DMS114 treated with DMSO at 0.1 percent for 48 hours (cell line): ENCODE data around the gene KIFC3.
"Not testable (repeated sequence)": the region's sequence is repeated elsewhere in the genome, so short reads cannot be mapped to it uniquely, and the experiment has no call there.

Experiments used
- DNase-seq: peaks from one replicate; lab custom pipeline; 2025; ENCODE audit not compliant: unreplicated experiment; lab: John Stamatoyannopoulos, UW

KIFC3 gene

DNA sequence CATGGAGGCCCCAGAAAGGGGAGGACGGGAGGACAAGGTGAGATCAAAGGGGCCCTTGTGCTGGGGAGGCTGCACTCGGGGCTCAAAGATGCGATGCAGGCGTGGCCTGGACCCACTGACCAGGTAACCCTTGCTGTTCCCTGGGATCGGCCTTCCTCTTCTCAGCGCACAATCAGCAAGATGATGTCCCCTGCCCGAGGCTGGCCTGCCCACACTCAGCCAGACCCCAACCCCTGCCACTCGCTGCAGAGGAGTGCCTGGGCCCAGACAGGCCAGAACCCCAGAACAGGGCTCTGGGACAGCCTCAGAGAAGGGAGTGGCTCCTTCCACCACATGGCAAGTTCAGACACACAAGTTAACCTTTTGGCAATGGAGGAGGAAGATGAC, 14.8 kb downstream of the KIFC3 start:
- DNase-seq: no peak

DNA sequence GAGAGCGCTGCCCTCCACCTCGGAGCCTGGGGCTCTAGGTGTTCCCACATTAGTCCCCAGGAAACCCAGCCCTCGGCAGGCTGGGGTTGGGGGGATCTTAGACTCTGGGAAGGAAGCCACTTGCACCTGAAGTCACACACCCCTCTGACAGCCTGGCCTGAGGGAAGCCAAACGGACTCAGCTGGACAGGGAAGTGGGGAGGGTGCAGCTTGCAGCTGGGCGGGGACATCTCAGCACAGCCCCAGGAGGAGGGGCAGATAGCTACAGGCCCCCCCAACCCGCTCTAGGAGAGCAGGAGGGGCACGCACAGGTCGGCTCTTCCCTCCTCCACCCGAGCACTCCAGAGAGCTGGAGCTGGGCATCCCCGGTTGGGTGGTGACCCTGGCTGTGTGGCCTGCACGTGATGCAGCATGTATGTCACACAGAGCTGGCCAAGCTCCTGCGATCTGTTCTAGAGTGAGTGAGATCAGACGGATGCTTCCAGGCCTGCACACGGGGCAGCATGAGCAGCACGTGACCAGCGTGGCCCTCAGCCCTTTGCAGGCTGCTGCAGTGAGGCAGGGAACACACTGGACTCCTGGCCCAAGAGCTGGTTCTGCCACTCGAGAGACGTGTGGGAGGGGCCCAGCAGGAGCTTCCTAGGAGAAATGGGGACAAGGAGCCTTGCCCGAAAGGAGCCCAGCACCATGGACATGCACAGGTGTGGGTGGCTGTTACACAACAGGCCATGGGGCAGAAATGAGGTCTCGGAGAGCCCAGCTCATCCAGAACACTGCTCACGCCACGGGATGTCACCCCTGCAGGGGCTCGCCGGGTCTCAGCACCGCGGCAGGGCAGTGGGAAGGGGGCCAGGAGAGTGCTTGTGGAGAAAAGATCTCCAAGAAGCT, 15.4 kb downstream of the KIFC3 start:
- DNase-seq: no peak

DNA sequence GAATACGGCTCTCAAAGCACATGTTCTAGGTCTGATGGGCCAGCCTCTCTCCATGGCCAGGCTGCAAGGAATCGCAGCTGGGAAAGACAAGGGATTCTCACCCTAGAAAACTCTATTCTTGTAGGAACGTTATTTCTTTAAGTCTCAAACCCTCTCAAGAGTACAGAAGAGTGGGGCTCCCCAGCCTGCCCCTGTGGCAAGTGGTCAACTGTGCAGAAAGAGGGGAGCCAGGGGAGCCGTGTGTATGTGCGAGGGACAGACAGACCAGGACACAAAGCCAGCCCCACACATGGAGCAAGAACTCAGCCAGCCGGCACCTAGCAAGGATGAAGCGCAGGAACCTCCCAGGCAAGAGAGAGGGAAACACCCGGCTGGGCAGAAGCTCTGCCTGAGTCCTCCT, 16.4 kb downstream of the KIFC3 start:
- no peak for DNase-seq

- no peak for DNase-seq
Measured at GRCh38 chr16:57785385-57785784, 16.9 kb downstream of the KIFC3 start.

- DNase-seq: no peak
Measured at GRCh38 chr16:57784334-57784733, 18.0 kb downstream of the KIFC3 start.

- DNase-seq: no peak
Measured at GRCh38 chr16:57783883-57784282, 18.4 kb downstream of the KIFC3 start.

- no peak for DNase-seq
Measured at GRCh38 chr16:57783116-57783515, 19.2 kb downstream of the KIFC3 start.

- not testable (repeated sequence) for DNase-seq
Measured at GRCh38 chr16:57782607-57783055, 19.7 kb downstream of the KIFC3 start.

DNA sequence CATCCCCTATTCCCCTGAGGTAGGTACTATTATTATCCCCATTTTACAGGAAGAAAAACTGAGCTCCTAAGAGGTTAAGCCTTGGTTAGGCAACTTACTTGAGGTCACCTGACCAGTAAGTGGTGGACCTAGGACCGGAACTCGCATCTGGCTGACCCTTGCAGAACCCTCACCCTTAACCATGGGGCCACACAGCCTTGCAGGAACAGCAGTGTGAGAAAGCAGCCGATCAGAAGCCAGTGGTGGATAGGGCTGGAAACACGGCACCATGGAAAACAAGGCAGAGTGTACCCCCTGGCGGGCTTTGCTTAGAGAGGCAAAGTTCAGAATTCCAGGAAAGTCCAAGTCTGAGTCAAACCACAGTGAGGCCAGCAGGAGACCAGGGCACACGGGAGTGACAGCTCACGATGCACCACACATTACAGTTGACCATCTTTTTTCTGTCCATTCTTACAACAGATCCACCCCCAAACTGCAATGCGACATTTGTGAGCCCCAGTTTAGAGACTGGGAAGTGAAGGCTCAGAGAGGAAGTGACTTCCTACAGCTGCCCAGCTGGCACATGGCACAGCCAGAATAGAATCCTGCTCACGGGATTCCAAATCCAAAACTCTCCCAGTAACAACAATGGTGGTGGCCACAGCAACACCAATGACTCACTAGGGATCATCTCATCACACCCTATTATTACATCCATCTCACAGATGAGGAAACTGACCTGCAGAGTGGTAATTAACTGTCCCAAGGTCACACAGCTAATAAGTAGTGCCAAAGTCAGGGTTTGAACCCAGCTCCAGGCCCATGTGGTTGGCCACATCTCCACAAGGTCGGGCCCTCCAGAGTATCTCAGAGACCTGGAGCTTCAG, 20.3 kb downstream of the KIFC3 start:
- DNase-seq: no peak

DNA sequence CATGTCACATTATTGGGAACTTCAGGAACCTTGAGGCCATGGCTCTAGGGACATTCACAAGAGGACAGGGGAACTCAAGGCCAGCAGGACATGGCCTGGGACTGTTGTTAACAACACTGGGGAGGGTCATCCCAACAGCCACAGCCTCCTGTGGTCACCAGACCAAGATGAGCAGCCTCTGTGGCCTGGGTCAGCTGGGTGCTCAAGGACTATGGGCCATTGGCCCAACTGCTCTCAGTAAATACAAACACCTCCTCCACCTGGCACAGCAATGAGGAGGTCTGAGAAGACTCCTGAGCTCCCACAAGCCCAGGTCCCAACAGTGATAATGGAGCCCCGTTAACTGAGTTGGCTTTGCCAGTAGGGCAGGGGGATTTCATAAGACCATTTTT, 20.9 kb downstream of the KIFC3 start:
- DNase-seq: no peak

GRCh38 chr16:57779836-57780235, 22.5 kb downstream of the KIFC3 start:
- not testable (repeated sequence) for DNase-seq

DNA sequence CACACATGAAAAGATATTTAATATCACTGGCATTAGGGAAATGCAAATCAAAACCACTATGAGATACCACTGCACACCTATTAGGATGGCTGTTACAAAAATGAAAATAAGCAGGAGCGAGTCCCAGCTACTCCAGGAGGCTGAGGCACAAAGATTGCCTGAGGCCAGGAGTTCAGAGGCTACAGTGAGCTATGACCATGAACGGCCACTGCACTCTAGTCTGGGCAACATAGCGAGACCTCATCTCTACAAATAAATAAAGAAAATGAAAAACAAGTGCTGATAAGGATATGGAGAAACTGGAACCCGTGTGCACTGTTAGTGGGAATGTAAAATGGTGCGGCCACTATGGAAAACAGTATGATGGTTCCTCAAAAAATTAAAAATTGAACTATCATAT, 23.6 kb downstream of the KIFC3 start:
- no peak for DNase-seq

DNA sequence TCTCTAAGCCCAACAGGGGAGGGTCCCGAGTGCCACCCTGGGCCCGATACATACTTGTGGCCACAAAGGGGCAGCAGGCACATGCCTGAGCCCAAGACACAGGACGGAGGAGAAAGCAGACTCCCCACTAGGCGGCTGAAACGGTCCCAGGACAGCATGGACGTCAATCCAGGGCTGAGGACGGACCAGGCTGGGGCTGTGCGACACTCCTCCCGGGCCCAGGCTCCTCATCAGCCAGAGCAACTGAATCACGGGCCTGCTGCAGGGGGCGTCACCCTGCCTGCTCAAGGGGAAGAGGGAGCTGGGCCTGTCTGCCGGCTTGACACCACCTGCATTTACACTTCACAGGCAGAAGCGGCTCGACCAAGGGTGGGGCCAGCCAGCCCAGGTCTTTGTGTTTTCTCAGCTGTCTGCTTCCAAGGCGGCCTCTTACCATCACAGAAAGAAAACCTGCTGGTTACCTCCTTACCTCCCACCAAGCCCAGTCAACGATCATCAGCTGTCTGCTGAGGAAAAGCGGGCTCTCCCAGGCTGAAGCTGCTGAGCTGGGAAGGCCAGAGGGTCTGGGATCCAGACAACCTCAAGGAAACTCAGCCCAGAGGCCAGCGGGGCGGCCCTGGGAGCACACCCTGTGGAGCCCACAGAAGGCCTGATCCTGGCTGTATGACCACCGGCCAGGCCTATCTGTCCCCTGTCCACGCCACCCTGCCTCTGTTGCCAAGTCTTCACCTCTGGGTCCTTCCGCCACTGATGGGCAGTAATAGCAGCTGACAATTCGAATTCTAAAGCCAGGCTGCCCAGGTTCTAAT, 26.4 kb downstream of the KIFC3 start:
- DNase-seq: peak; percentile 75

- DNase-seq: no peak
Measured at GRCh38 chr16:57774705-57775285, 27.5 kb downstream of the KIFC3 start.

DNA sequence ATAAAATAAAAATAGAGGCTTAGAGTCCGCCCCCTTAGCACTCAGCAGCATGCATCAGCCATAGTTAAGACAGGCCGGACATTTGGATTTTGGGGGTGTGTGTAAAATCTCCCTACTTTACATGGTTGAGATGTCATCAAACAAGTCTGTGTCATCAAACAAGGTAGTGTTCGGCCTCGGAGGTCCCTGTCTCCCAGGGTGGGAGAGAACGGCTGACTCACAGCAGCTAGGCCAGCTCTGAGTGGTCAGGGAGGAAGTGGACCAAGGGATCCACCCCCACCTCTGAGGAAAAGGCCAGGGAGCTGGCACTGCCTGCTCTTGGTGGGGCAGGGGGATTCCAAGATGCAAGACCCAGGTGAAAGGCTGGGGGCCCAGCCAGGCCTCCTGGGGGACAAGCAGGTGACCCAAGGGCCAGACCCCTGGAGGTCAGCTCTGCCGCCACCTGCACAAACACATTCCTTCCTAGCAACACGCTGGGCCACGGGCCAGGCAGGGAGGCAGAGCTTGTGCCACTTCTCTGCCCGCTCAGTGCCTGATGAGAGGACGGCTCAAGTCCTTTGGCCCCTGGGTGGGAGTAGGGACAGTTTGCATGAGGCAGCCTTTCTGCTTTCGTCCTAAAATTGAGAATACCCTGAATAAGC, 28.5 kb downstream of the KIFC3 start:
- no peak for DNase-seq

- DNase-seq: no peak
Measured at GRCh38 chr16:57773019-57773418, 29.3 kb downstream of the KIFC3 start.

DNA sequence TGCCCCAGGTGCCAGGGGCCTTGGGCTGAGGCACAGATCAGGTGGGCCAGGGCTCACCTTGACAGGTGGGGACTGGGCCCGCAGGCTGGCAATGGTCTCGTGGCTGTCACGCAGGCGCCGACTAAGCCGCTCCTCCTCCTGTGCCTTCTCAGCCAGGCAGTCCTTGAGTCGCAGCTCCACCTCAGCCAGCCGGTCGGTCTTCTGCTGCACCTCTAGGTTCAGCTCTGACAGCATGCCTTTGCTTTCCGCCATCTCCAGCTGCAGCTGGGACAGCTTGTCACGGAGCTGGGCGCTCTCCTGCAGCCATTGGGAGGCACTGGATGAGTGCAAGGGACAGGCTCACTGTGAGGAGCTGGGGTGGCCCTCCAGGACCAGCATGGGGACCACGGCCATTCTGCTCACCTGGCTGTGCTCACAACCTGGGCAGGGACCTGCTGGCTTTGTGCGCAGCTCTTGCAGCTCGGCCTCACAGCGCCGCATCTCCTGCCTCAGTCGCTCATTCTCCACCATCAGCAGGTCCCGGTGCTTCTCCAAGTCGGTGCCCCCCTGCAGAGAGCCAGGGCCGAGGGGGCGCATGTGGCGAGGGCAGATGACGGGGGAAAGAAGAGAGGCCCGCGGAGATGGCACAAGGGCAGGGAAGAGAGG, 31.0 kb downstream of the KIFC3 start:
- DNase-seq: no peak

- no peak for DNase-seq
Measured at GRCh38 chr16:57770361-57770760, 31.9 kb downstream of the KIFC3 start.

- no peak for DNase-seq
Measured at GRCh38 chr16:57769541-57770145, 32.6 kb downstream of the KIFC3 start.
